Progenitor cell of endocrine pancreas (in vitro differentiated cells): ENCODE measurements around the gene AGTR2. TPM values are rescaled to one million over a fixed set of nuclear protein-coding genes. Genes with fewer than 3 reads are reported as not detected.
"Not testable (repeated sequence)": the region's sequence is repeated elsewhere in the genome, so short reads cannot be mapped to it uniquely, and the experiment has no call there.

Experiments used
- DNase-seq: peaks from one replicate; pipeline ENCODE4 v3.0.0; 2021; ENCODE audit warnings: low spot score; ENCODE audit not compliant: unreplicated experiment
- H3K27ac Mint-ChIP-seq: 2 replicates; pipeline ENCODE4 v1.8.0; 2021; ENCODE audit warnings: mild to moderate bottlenecking, moderate library complexity, mixed read lengths
- H3K27me3 Mint-ChIP-seq: 2 replicates; pipeline ENCODE4 v1.8.0; 2021; ENCODE audit warnings: mixed read lengths
- H3K36me3 Mint-ChIP-seq: 2 replicates; pipeline ENCODE4 v1.8.0; 2022; ENCODE audit warnings: mixed read lengths; ENCODE audit not compliant: insufficient read depth
- H3K4me1 Mint-ChIP-seq: 2 replicates; pipeline ENCODE4 v1.8.0; 2021; ENCODE audit warnings: low read depth, mixed read lengths
- H3K4me3 Mint-ChIP-seq: 2 replicates; pipeline ENCODE4 v1.8.0; 2021; ENCODE audit warnings: low read depth, mild to moderate bottlenecking, moderate library complexity, mixed read lengths
- H3K9me3 Mint-ChIP-seq: 2 replicates; pipeline ENCODE4 v1.8.0; 2021; ENCODE audit warnings: low read depth, mixed read lengths
- CTCF ChIP-seq: fragments of 200-600 bp; sonication (generic); IDR thresholded peaks from one replicate; pipeline ENCODE4 v1.5.0; 2021; ENCODE audit warnings: antibody characterized with exemption, mild to moderate bottlenecking; ENCODE audit not compliant: unreplicated experiment
- long read RNA-seq: library from polyadenylated mRNA; unstranded; transcript quantifications from one replicate; pipeline ENCODE4 v2.0.0, GENCODE V29; 2020
- total RNA-seq: library from RNA; stranded (reverse); gene quantifications from 2 replicates; pipeline ENCODE4 v1.2.1, GENCODE V29; 2021

Gene AGTR2
- total RNA-seq, result not detected in 2 replicates
- long read RNA-seq, result 0 reads

GRCh38 chrX:116170511-116170910 lies at the start of gene AGTR2:
AGTR2 (plus strand) TSS chrX:116170744; CDS start chrX:116172281, 1,537 bp downstream.
- Mint-ChIP-seq H3K27me3 (no peaks in the 10 kb centered on the region), H3K27ac (no peak within 1 kb of the TSS), H3K9me3 (no peaks in the 10 kb centered on the region), H3K36me3 (no peaks in the 10 kb centered on the region), H3K4me1 (peaks cover 20% of the 10 kb centered on the region), H3K4me3 (no peak within 1 kb of the TSS)
- TF ChIP-seq CTCF, result no peak
- no peak for DNase-seq

- no peaks in the 10 kb centered on the region for H3K27me3 Mint-ChIP-seq
- no peak overlapping the region for H3K27ac Mint-ChIP-seq
Measured at GRCh38 chrX:116135277-116135676, 35.3 kb upstream of the AGTR2 start.

GRCh38 chrX:116141270-116141669 lies 29.3 kb upstream of the AGTR2 start:
- H3K4me3 Mint-ChIP-seq, DNase-seq, H3K9me3 Mint-ChIP-seq, H3K27me3 Mint-ChIP-seq, H3K27ac Mint-ChIP-seq, H3K4me1 Mint-ChIP-seq, H3K36me3 Mint-ChIP-seq: not testable (repeated sequence)

More at GRCh38 chrX:116135277-116135676, 35.3 kb upstream of the AGTR2 start:
- Mint-ChIP-seq H3K36me3 (no peaks in the 10 kb centered on the region), H3K4me3 (no peak overlapping the region), H3K4me1 (no peaks in the 10 kb centered on the region), H3K9me3 (peaks cover 4% of the 10 kb centered on the region)
- no peak for TF ChIP-seq CTCF
- DNase-seq, result no peak

GRCh38 chrX:116142976-116143375 lies 27.6 kb upstream of the AGTR2 start:
- TF ChIP-seq CTCF, result no peak
- Mint-ChIP-seq H3K27ac (no peak overlapping the region), H3K27me3 (no peaks in the 10 kb centered on the region), H3K4me3 (no peak overlapping the region), H3K4me1 (no peaks in the 10 kb centered on the region), H3K9me3 (no peaks in the 10 kb centered on the region), H3K36me3 (no peaks in the 10 kb centered on the region)
- DNase-seq, result no peak

GRCh38 chrX:116172976-116173375 lies 2.4 kb downstream of the AGTR2 start:
- DNase-seq, result no peak
- Mint-ChIP-seq H3K36me3 (no peaks in the 10 kb centered on the region), H3K4me1 (peaks cover 14% of the 10 kb centered on the region), H3K27me3 (no peaks in the 10 kb centered on the region), H3K9me3 (no peaks in the 10 kb centered on the region), H3K4me3 (no peak overlapping the region), H3K27ac (no peak overlapping the region)
- TF ChIP-seq CTCF, result no peak

- Mint-ChIP-seq H3K4me3 (no peak overlapping the region), H3K27ac (no peak overlapping the region), H3K27me3 (no peaks in the 10 kb centered on the region), H3K4me1 (peaks cover 9% of the 10 kb centered on the region), H3K36me3 (no peaks in the 10 kb centered on the region), H3K9me3 (peaks cover 9% of the 10 kb centered on the region)
- no peak for TF ChIP-seq CTCF
- DNase-seq, result no peak
Measured at GRCh38 chrX:116181300-116181699, 10.8 kb downstream of the AGTR2 start.
